HG02642 (cell line): ENCODE data around the gene PCDHA8.
"Not testable (repeated sequence)": the region's sequence is repeated elsewhere in the genome, so short reads cannot be mapped to it uniquely, and the experiment has no call there.

Source experiments
- ATAC-seq: cut with Tn5 transposase; IDR thresholded peaks from one replicate; pipeline ENCODE4 v1.9.1; 2021; ENCODE audit warnings: mild to moderate bottlenecking; ENCODE audit not compliant: unreplicated experiment, poor library complexity

PCDHA8 gene

GRCh38 chr5:140828362-140828737 is 12.6 kb upstream of the PCDHA8 start:
- no peak for ATAC-seq

GRCh38 chr5:140829511-140830501 is 11.2 kb upstream of the PCDHA8 start:
- not testable (repeated sequence) for ATAC-seq

- no peak for ATAC-seq
These were observed 7.0 kb upstream of the PCDHA8 start, which contains the start of gene PCDHA7 for GRCh38 chr5:140833993-140834392. Gene PCDHA7 (plus strand): TSS chr5:140834269. CDS start chr5:140834384, 115 bp downstream.

- not testable (repeated sequence) for ATAC-seq
These were observed 6.5 kb upstream of the PCDHA8 start for GRCh38 chr5:140834439-140835008.

GRCh38 chr5:140835622-140836510 is 5.1 kb upstream of the PCDHA8 start:
- no peak for ATAC-seq

- no peak for ATAC-seq
These were observed 2.1 kb downstream of the PCDHA8 start for GRCh38 chr5:140842798-140843733.

- ATAC-seq = not testable (repeated sequence)
These were observed 7.4 kb downstream of the PCDHA8 start, which contains the start of gene PCDHA9 for GRCh38 chr5:140848139-140849102. Gene PCDHA9 (plus strand): TSS chr5:140848382. CDS start chr5:140848496, 114 bp downstream.

- not testable (repeated sequence) for ATAC-seq
These were observed 9.0 kb downstream of the PCDHA8 start for GRCh38 chr5:140849831-140850634.

GRCh38 chr5:140855772-140856674 is 15.0 kb downstream of the PCDHA8 start, which contains the start of gene PCDHA10:
Gene PCDHA10 (plus strand): TSS chr5:140855897. CDS start chr5:140856049, 152 bp downstream.
- ATAC-seq = no peak

- no peak for ATAC-seq
These were observed 16.4 kb downstream of the PCDHA8 start for GRCh38 chr5:140857177-140857986.

- ATAC-seq = no peak
These were observed 16.9 kb downstream of the PCDHA8 start for GRCh38 chr5:140857987-140858240.

- ATAC-seq = no peak
These were observed 21.7 kb downstream of the PCDHA8 start for GRCh38 chr5:140862441-140863295.

GRCh38 chr5:140868721-140869554 is 28.0 kb downstream of the PCDHA8 start, which contains the start of gene PCDHA11:
Gene PCDHA11 (plus strand): TSS chr5:140868957. CDS start chr5:140869104, 147 bp downstream.
- ATAC-seq = no peak

- no peak for ATAC-seq
These were observed 28.5 kb downstream of the PCDHA8 start for GRCh38 chr5:140869555-140869886.
